ENCODE results near the gene PDSS2.

The PDSS2 gene

DNA sequence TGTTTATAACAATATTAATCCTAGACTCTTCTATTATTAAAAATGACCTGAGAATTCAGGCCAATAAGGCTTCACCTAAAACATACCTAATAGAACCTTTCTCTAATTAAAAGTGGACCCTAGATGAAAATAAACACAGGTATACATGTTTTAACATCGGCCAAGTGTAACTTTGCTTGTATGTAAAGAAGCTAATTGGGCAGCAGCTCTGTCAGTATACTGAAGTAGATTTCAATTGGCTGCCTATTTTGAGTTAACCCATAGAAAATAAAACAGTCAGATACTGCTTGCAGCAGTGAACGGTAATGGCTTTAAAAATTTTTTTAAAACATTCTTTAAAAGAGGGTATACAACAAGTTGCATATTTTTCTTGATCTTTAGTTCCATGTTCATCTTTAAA, 67.3 kb downstream of the PDSS2 start:
- H4K20me1 ChIP-seq (ENCODE audit: insufficient read depth, low read length), result no peaks in the 10 kb centered on the region

DNA sequence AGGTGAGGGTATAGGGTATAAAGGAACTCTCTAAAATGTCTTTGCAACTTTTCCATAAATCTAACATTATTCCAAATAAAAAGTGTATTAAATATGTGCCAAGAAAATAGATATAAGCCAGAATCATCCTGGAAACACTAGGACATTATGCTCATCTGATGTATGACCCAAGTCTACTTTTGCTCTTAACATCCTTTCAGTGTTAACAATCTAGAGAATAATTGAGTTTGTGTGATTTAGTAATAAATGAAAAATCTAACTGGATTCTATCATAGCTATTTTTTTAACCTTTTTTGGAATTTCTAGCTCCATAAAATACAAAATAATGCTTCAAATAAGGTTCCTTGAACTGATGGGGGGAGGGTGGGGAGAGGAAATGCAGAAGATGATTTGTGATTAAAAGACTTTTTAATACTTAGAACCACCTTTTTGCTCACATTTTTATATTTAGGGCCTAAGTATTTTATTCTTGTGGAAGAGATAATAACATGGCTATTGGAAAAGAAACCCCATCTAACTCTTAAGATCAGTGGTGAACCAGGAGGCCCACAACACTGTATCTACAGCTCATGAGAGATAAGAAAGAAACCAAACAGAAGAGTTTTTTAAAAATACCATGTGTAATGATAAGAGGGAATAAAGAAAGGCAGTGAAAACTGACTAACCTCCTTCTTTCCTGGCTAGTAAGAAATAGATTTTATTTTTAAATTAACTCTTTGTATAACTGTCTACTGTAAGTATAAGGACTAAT, 68.5 kb downstream of the PDSS2 start:
- H3K4me1 ChIP-seq (ENCODE audit: low read length), result no peaks in the 10 kb centered on the region
- H4K20me1 ChIP-seq (ENCODE audit: insufficient read depth, low read length), result no peaks in the 10 kb centered on the region
- no peak overlapping the region for H2AFZ ChIP-seq (ENCODE audit: low read depth, low read length)
- no peak overlapping the region for H3K4me2 ChIP-seq (ENCODE audit: low read length)
- TF ChIP-seq EZH2phosphoT487 (IDR thresholded peaks at IDR 0.05; ENCODE audit: low read depth), result no peak
- TF ChIP-seq, protein P1, sequence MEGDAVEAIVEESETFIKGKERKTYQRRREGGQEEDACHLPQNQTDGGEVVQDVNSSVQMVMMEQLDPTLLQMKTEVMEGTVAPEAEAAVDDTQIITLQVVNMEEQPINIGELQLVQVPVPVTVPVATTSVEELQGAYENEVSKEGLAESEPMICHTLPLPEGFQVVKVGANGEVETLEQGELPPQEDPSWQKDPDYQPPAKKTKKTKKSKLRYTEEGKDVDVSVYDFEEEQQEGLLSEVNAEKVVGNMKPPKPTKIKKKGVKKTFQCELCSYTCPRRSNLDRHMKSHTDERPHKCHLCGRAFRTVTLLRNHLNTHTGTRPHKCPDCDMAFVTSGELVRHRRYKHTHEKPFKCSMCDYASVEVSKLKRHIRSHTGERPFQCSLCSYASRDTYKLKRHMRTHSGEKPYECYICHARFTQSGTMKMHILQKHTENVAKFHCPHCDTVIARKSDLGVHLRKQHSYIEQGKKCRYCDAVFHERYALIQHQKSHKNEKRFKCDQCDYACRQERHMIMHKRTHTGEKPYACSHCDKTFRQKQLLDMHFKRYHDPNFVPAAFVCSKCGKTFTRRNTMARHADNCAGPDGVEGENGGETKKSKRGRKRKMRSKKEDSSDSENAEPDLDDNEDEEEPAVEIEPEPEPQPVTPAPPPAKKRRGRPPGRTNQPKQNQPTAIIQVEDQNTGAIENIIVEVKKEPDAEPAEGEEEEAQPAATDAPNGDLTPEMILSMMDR (IDR thresholded peaks at IDR 0.05; ENCODE audit: low read depth, low read length), result no peak
- no peaks in the 10 kb centered on the region for H3K36me3 ChIP-seq (replicated peaks; ENCODE audit: low read depth, low read length)
- H3K4me3 ChIP-seq (ENCODE audit: low read length), result no peak overlapping the region
- no peaks in the 10 kb centered on the region for H3K79me2 ChIP-seq (ENCODE audit: low read length)
- H3K9ac ChIP-seq (ENCODE audit: low read length), result no peak overlapping the region
- H3K27me3 ChIP-seq (ENCODE audit: low read depth, low read length), result no peaks in the 10 kb centered on the region
- no peak overlapping the region for H3K27ac ChIP-seq (ENCODE audit: low read length)
- H3K9me3 ChIP-seq (ENCODE audit: insufficient read depth, low read length), result no peaks in the 10 kb centered on the region

More for the DNA sequence above, 67.3 kb downstream of the PDSS2 start:
- H3K9me3 ChIP-seq (ENCODE audit: insufficient read depth, low read length), result no peaks in the 10 kb centered on the region
- H3K4me3 ChIP-seq (ENCODE audit: low read length), result no peak overlapping the region
- H3K4me1 ChIP-seq (ENCODE audit: low read length), result no peaks in the 10 kb centered on the region
- H3K4me2 ChIP-seq (ENCODE audit: low read length), result no peak overlapping the region
- no peaks in the 10 kb centered on the region for H3K36me3 ChIP-seq (replicated peaks; ENCODE audit: low read depth, low read length)
- no peak overlapping the region for H2AFZ ChIP-seq (ENCODE audit: low read depth, low read length)
- no peaks in the 10 kb centered on the region for H3K79me2 ChIP-seq (ENCODE audit: low read length)
- H3K27ac ChIP-seq (ENCODE audit: low read length), result no peak overlapping the region
- no peak overlapping the region for H3K9ac ChIP-seq (ENCODE audit: low read length)
- H3K27me3 ChIP-seq (ENCODE audit: low read depth, low read length), result no peaks in the 10 kb centered on the region
- TF ChIP-seq, protein P1 (IDR thresholded peaks at IDR 0.05; ENCODE audit: low read depth, low read length), result no peak

DNA sequence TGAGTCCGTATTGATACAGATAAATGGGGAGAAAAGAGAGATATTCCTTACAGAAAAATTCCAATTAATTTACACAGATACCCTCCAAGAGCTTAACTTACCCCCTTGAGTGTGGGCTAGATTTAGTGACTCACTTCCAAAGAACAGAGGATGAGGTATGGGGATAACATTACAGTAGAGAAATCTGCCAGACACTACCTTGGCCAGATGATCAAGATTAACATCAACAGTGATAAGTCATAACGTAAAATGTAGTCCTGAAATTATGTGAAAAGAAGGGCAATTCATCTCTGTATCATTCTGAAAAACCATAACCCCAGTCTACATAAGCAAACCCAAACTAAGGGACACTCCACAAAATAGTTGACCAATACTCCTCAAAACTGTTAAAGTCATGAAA, 69.3 kb downstream of the PDSS2 start:
- no peaks in the 10 kb centered on the region for H3K4me1 ChIP-seq (ENCODE audit: low read length)
- H3K9me3 ChIP-seq (ENCODE audit: insufficient read depth, low read length), result no peaks in the 10 kb centered on the region
- no peaks in the 10 kb centered on the region for H3K79me2 ChIP-seq (ENCODE audit: low read length)
- H2AFZ ChIP-seq (ENCODE audit: low read depth, low read length), result no peak overlapping the region
- H3K4me2 ChIP-seq (ENCODE audit: low read length), result no peak overlapping the region
- no peaks in the 10 kb centered on the region for H3K36me3 ChIP-seq (replicated peaks; ENCODE audit: low read depth, low read length)
- H3K4me3 ChIP-seq (ENCODE audit: low read length), result no peak overlapping the region
- H4K20me1 ChIP-seq (ENCODE audit: insufficient read depth, low read length), result no peaks in the 10 kb centered on the region
- no peak for TF ChIP-seq EZH2phosphoT487 (IDR thresholded peaks at IDR 0.05; ENCODE audit: low read depth)
- TF ChIP-seq, protein P1 (IDR thresholded peaks at IDR 0.05; ENCODE audit: low read depth, low read length), result no peak
- H3K27me3 ChIP-seq (ENCODE audit: low read depth, low read length), result no peaks in the 10 kb centered on the region
- no peak overlapping the region for H3K9ac ChIP-seq (ENCODE audit: low read length)
- no peak overlapping the region for H3K27ac ChIP-seq (ENCODE audit: low read length)

DNA sequence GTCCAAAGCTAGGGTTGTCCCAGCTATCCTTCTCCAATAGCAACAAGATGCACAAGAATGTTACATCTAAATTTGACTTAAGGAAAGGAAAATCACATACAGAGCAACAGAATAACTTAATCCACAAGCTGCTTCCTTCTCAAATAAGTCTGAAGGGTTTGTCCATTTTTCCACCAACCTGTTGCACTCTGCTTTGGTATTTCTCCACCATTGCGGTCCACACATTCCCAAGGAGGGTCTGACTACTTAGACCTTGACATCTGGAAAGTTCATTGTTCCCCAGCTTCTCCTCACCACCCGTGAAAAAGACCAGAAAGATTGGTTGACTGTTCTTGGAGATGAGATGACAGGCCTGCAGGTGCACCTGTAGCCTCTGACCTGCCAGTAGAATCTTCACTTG, 72.5 kb downstream of the PDSS2 start:
- H3K36me3 ChIP-seq (replicated peaks; ENCODE audit: low read depth, low read length), result no peaks in the 10 kb centered on the region
- no peaks in the 10 kb centered on the region for H3K9me3 ChIP-seq (ENCODE audit: insufficient read depth, low read length)
- TF ChIP-seq EZH2phosphoT487 (IDR thresholded peaks at IDR 0.05; ENCODE audit: low read depth), result no peak
- TF ChIP-seq, protein P1 (IDR thresholded peaks at IDR 0.05; ENCODE audit: low read depth, low read length), result no peak
- no peaks in the 10 kb centered on the region for H3K79me2 ChIP-seq (ENCODE audit: low read length)
- no peak overlapping the region for H3K4me2 ChIP-seq (ENCODE audit: low read length)
- H4K20me1 ChIP-seq (ENCODE audit: insufficient read depth, low read length), result no peaks in the 10 kb centered on the region
- no peak overlapping the region for H3K4me3 ChIP-seq (ENCODE audit: low read length)
- H3K27ac ChIP-seq (ENCODE audit: low read length), result no peak overlapping the region
- no peaks in the 10 kb centered on the region for H3K27me3 ChIP-seq (ENCODE audit: low read depth, low read length)
- no peaks in the 10 kb centered on the region for H3K4me1 ChIP-seq (ENCODE audit: low read length)
- H2AFZ ChIP-seq (ENCODE audit: low read depth, low read length), result no peak overlapping the region
- H3K9ac ChIP-seq (ENCODE audit: low read length), result no peak overlapping the region
